GM19035 (cell line): ENCODE data around the gene CKS2.
"Not testable (repeated sequence)": the region's sequence is repeated elsewhere in the genome, so short reads cannot be mapped to it uniquely, and the experiment has no call there.

ENCODE experiments used
- ATAC-seq: cut with Tn5 transposase; IDR thresholded peaks from one replicate; pipeline ENCODE4 v1.9.1; 2021; ENCODE audit not compliant: unreplicated experiment

Gene CKS2

DNA sequence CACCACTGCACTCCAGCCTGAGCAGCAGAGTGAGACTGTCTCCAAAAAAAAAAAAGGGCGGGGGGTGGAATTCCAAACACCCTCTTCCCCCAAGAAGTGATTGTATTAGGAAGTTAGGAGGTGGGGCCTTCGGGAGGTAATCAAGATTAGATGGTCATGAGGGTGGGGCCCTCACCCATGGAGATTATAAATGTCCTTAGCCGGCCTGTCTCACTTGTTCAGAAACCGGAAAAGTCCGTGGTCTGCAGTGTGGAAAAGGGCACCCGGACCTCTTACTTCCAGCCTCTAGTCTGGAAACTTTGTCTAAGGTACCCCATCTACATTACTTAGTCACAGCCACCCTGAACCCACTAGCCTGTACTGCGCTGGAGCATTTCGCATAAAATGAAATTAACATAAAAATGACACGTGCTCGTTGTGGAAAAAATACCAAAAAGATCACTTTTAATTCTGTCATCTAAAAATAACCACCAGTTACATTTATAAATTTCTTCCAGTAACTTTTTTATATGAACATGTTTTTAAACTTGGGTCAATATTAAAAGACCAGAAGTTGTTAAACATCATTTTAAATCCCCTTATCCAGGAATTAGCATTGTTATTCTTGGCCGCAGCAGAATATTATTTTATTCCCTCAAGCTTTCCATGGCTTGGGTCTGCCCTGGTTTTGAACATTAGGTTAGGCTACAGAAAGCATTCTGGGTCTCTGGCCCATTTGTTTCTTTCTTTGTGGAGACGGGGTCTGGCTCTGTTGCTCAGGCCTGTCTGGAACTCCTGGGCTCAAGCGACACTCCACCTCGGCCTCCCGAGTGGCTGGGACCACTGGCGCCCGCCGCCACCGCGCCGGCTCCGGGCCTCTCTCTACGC is 1.2 kb upstream of the CKS2 start:
- ATAC-seq = no peak

DNA sequence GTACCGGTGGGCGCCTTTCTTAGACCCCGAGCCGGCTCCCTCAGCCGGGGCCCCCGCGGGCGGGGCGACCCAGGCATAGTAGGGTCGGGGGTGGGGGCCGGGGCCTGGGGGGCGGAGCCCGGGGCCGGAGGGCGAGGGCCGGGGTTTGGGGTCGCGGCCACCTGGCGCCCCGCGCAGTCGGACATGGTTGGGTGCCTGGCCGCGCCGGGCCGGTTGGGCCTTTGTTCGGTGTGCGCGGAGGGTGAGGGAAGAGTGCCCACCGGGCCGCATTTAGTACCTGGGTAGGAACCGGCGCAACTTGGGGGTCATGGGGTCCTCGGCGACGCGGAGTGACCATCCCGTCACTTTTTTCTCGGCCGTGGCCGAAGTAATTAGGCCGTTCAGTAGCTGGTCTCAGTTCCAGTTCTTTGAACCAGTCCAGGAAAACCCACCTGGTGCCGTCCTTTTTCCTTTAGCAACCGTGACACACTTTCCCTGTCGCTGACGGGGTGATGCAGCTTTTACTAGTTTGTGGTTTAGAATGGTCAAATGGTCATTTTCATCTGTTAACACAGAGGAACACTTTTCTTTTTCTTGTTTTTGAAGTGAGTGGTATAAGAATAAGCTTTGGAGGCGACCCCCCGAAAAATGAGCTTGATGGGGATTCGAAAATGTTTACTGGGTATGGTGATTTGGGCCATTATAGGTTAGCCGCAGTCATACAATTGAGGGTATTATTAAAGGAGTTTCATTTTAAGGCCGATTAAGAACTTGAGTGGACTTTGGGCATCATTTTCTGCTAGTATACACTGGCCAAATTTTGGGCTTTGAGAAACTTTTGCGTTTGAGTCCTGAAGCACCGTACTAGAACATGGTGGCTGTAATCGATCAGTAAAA is 589 bp downstream of the CKS2 start:
- no peak for ATAC-seq

- no peak for ATAC-seq
Observed at GRCh38 chr9:89312222-89312571, 1.2 kb downstream of the CKS2 start.

DNA sequence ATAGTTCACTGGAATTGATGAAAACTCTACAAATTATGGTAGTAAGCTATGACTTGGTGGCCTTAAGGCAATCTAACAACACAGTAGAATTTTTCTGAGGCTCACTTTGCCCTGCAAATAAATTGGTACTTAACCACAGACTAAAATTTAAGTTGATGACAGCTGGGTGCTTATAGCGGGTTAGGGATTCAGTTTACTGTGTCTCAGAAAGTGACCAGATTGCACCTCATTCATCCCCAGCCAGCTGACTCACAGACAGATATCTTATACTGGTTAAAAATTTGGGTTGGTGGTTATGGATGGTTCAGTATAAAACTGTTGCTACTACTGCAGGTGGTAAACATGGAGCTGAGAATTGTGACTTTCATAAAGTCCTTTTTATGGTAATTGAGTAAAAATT is 2.8 kb downstream of the CKS2 start:
- ATAC-seq = no peak

DNA sequence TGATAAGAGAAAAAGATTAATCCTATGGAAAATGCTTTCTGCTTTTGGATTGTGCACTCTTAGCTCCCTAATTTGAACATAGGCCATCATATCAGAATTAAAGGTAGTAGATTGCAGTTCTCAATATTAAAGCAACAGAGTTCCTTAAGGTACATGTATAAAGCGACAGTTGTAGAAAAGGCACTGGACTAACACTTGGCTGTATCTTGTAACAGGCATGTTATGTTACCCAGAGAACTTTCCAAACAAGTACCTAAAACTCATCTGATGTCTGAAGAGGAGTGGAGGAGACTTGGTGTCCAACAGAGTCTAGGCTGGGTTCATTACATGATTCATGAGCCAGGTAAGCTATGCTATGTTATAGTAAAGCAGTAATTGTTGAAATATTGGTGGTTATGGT is 4.0 kb downstream of the CKS2 start:
- no peak for ATAC-seq

- no peak for ATAC-seq
Observed at GRCh38 chr9:89315482-89315881, 4.5 kb downstream of the CKS2 start.

GRCh38 chr9:89317282-89317681 is 6.3 kb downstream of the CKS2 start:
- no peak for ATAC-seq

DNA sequence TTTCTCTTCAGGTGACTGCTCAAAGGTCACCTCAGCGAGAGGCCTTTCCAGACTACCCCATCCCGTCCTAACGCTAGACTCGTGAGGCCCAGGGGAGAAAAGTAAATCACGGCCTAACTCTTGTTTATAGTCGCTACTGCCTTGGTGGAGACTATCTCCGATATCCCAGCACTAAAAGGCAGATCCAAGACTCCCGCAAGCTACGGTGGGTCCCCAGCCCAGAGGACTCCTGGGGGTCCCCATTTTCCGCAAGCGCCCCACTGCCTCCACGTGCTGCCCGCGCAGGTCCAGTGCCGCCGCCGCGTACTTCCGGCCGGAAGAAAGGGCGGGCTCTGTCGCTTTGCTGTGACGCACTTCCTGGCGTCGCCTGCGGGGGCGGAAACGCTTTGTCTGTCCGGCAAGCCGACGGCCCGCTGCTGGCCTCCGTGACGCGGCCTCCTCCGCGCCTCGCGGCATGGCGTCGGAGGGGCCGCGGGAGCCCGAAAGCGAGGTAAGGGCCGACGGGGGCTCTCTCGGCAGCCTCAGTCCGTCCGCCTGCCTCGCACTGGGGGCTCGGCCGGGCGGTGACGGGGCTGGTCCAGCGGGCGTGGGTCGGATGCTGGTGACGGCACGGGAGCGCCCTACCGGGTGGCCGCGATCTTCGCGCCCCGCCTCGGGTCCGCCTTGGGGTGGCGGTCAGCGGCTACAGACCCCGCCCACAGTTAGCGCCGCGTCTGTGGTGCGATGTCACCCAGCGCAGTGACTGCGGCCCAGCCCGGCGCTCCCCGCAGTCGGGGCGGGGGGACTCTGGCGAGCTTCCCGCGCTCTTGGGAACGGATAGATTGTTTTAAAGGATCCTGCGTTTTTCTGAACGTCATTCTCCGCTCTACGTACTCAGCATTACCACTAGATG is 7.4 kb downstream of the CKS2 start, which contains the start of gene SECISBP2:
Gene SECISBP2, plus strand, starts transcription at position 378 of the 892 bp plus-strand sequence. Its CDS starts 77 bp downstream, at position 455.
- peak; percentile 90 for ATAC-seq

DNA sequence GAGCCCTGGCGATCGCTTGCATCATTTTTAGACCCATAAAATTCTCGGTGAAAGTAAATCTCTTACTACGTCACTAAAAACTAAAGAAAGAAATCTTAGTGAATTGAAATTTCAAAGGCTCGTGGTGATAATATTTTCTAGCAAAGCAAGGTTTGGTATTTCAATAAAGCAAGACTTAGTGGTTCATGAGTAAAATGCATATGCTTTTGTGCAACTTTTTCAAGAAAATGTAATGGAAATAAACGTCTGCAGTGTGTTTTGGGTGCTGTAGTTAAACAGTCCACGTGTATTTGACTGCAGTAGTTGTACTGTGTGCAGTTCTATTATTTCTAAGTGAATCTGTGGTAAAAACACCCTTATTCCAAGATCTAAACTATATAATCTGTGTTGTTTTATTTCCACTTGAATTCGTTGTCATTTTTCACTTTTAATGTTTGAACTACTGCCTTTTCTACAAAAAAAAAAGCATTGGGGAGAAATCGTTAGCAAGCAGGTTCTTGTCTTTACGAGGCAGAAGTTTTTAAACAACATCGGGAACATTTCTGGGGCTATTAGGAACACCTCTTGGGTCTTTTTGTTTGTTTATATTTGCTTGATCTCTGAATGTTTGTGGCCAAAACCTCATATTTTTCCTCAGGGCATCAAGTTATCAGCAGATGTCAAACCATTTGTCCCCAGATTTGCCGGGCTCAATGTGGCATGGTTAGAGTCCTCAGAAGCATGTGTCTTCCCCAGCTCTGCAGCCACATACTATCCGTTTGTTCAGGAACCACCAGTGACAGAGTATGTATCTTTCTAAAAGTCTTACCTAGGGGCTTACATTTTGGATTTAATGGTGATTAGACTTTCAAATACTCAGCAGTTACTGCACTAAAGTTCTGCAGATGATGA is 8.3 kb downstream of the CKS2 start:
- no peak for ATAC-seq

- ATAC-seq = no peak
Observed at GRCh38 chr9:89323390-89323789, 12.4 kb downstream of the CKS2 start.

DNA sequence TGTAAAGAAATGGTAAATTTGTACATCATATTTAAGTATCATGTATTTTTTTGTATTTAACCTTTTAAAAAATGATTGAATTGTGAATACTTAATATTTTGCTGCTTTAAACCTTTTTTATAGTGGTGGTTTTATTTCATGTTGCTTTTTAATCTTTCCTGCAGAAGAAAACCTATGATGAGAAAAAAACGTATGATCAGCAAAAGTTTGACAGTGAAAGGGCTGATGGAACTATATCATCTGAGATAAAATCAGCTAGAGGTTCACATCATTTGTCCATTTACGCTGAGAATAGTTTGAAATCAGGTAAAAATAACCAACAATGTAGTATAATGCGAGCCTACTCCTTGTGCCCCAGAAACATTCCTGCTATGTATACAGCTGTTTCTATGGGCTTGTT is 14.7 kb downstream of the CKS2 start:
- no peak for ATAC-seq

- no peak for ATAC-seq
Observed at GRCh38 chr9:89328064-89328463, 17.1 kb downstream of the CKS2 start.

DNA sequence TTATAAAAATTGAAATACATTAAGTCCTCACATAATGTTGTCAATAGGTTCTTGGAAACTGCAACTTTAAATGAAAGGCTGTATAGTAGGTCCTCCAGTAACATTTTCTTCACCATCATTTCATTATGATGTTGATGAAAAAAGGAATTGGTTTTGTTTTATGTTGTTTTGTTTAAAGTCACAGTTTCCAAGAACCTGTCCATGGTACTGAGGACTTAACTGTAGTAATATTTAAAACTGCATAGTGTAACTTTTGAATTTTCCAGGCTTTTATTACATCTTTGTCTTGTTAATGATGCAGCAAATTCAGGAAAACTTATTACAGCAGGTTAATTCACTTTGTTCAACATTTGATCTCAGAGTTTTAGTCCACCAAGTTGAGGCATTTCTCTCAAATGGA is 18.9 kb downstream of the CKS2 start:
- no peak for ATAC-seq

GRCh38 chr9:89330513-89330912 is 19.5 kb downstream of the CKS2 start:
- ATAC-seq = no peak

DNA sequence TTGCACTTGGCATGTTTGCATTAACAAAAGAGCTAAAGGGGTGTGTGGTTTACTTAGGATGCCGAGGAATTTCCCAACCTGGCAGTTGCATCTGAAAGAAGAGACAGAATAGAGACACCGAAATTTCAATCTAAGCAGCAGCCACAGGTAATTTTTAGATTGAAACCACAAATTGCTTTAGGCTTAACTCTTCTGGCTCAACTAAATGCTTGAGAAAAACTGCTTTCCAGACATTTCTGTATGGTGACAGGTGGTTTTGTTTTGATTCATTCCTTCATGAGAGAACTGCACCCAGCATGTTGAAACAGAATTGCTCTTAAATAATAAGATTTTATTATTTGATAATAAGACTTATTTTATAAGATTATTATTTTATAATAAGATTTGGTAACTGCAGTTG is 28.8 kb downstream of the CKS2 start:
- no peak for ATAC-seq

DNA sequence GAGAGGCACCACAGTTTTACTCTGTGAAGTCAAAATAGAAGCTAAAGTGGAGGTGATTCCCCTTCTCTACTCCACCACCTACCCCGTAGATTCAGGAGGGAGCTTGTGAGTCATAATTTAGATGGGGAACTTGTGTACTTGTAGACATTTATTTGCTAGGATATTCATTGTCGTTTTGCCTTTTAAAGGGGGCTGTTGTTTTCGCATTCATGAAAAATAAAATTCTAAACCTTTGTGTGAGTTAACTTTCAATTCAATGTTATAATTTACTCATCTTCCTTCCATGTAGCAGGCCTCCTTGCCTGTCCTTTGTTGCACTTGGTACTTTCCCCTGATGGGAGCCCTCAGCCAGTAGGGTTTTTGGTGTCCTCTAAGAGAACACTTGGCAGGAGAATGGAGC is 29.3 kb downstream of the CKS2 start:
- peak; percentile 92 for ATAC-seq

DNA sequence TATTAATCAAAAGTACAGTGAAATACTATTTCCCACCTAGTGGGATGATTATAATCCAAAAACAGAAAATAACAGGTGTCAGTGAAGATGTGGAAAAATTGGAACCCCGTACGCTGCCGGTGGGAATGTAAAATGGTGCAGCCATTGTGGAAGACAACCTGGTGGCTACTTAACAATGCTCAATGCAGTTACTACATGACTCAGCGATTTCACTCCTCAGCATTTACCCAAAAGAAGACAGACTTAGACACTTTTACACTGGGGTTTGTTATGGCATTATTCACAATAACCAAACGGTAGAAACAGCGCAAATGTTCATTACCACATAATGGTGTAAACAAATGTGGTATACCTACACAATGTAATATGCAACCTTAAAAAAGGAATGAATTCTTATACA is 31.2 kb downstream of the CKS2 start:
- no peak for ATAC-seq

- ATAC-seq = no peak
Observed at GRCh38 chr9:89342948-89343347, 32.0 kb downstream of the CKS2 start.

- not testable (repeated sequence) for ATAC-seq
Observed at GRCh38 chr9:89343812-89344211, 32.8 kb downstream of the CKS2 start.

GRCh38 chr9:89345476-89345875 is 34.5 kb downstream of the CKS2 start:
- ATAC-seq = no peak
